Measurements from ENCODE around the gene HMGCLL1. TPM values are rescaled to one million over a fixed set of nuclear protein-coding genes. Genes with fewer than 3 reads are reported as not detected.

Gene HMGCLL1
- total RNA-seq, 2 donors from 2014 or later: not detected

GRCh38 chr6:55388211-55388610 is 190.8 kb downstream of the HMGCLL1 start:
- no peaks in the 10 kb centered on the region for H3K36me3 ChIP-seq
- H3K27me3 ChIP-seq (replicated peaks; ENCODE audit: insufficient read depth): no peaks in the 10 kb centered on the region
- no peak overlapping the region for H3K27ac ChIP-seq
- H3K4me3 ChIP-seq: no peak overlapping the region
- no peak for TF ChIP-seq CTCF (IDR thresholded peaks at IDR 0.05)
- ATAC-seq (ENCODE audit: insufficient number of reproducible peaks, low FRiP score, low read depth): no peak
- H3K9me3 ChIP-seq: no peaks in the 10 kb centered on the region
- no peaks in the 10 kb centered on the region for H3K4me1 ChIP-seq (ENCODE audit: control insufficient read depth in 1 of 2, low read depth in 2 of 2)
- DNase-seq (ENCODE audit: low spot score): no peak

All from thoracic aorta (tissue), 2 donors.